Upper lobe of right lung (tissue), 1 donor: ENCODE data around the gene SNRNP35. TPM values are rescaled to one million over a fixed set of nuclear protein-coding genes. Genes with fewer than 3 reads are reported as not detected.

Experiments used
- ATAC-seq: fragments of 200-7000 bp; cut with Tn5 transposase; one replicate; pipeline ENCODE4 v1.9.1; 2020; ENCODE audit warnings: mild to moderate bottlenecking, moderate library complexity
- DNase-seq: peaks from one replicate; pipeline ENCODE4 v3.0.0-alpha.2; 2020
- H3K27ac ChIP-seq: fragments of 200-600 bp; one replicate; pipeline ENCODE4 v1.8.0; 2022
- H3K27me3 ChIP-seq: fragments of 200-600 bp; one replicate; pipeline ENCODE4 v1.8.0; 2022; ENCODE audit warnings: mild to moderate bottlenecking
- H3K36me3 ChIP-seq: fragments of 200-600 bp; one replicate; pipeline ENCODE4 v1.8.0; 2022
- H3K4me1 ChIP-seq: fragments of 200-600 bp; one replicate; pipeline ENCODE4 v1.8.0; 2022
- H3K4me3 ChIP-seq: fragments of 200-600 bp; one replicate; pipeline ENCODE4 v1.8.0; 2022; ENCODE audit warnings: mild to moderate bottlenecking
- H3K9me3 ChIP-seq: fragments of 200-600 bp; one replicate; pipeline ENCODE4 v1.8.0; 2022
- intact Hi-C: fragments of 100-400 bp; cut with DNase I; formaldehyde crosslinking; loops from one replicate; pipeline ENCODE4 v1.11.0; 2022
- total RNA-seq: library from RNA; stranded (reverse); fragmentation: NEBNext Ultra II Directional; extraction: Animal tissue kit (Norgen Biotek cat#: 25700); gene quantifications from one replicate; pipeline ENCODE4 v1.2.1, GENCODE V29; 2021
- TF ChIP-seq, protein P1 (sequence below): fragments of 200-600 bp; IDR thresholded peaks from one replicate; pipeline ENCODE4 v1.8.0; 2022; ENCODE audit warnings: antibody characterized with exemption
- donor health status: DM: no; HTN: yes; CAD: no; lungs with severe emphysema.

The SNRNP35 gene
- total RNA-seq, 1 donor from 2014 or later = 20.4 TPM

DNA sequence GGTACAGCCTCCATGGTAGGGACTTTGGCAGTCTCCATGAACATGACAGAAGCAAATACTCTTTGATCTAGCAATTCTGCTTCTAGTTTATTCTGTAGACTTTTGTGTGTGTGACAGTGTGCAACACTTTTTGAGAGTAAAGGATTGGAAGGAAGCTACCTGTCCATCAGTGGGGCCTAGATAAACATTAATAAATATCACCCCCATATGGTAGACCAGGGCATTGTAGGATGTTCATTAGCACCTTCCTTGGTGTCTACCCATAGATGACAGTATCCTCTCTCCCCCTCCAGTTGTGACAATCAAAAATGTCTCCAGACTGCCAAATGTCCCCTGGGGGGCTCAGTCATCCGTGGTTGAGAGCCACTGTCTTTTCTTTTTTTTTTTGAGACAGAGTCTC lies 10.8 kb downstream of the SNRNP35 start:
- Histone ChIP-seq H3K4me3 (no peak overlapping the region), H3K36me3 (peaks cover 50% of the 10 kb centered on the region), H3K4me1 (no peaks in the 10 kb centered on the region), H3K27me3 (no peaks in the 10 kb centered on the region), H3K9me3 (no peaks in the 10 kb centered on the region), H3K27ac (no peak overlapping the region)
- intact Hi-C loops = no loop called here
- DNase-seq = no peak
- peak; percentile 52 for ATAC-seq
- TF ChIP-seq, protein P1, sequence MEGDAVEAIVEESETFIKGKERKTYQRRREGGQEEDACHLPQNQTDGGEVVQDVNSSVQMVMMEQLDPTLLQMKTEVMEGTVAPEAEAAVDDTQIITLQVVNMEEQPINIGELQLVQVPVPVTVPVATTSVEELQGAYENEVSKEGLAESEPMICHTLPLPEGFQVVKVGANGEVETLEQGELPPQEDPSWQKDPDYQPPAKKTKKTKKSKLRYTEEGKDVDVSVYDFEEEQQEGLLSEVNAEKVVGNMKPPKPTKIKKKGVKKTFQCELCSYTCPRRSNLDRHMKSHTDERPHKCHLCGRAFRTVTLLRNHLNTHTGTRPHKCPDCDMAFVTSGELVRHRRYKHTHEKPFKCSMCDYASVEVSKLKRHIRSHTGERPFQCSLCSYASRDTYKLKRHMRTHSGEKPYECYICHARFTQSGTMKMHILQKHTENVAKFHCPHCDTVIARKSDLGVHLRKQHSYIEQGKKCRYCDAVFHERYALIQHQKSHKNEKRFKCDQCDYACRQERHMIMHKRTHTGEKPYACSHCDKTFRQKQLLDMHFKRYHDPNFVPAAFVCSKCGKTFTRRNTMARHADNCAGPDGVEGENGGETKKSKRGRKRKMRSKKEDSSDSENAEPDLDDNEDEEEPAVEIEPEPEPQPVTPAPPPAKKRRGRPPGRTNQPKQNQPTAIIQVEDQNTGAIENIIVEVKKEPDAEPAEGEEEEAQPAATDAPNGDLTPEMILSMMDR = no peak

DNA sequence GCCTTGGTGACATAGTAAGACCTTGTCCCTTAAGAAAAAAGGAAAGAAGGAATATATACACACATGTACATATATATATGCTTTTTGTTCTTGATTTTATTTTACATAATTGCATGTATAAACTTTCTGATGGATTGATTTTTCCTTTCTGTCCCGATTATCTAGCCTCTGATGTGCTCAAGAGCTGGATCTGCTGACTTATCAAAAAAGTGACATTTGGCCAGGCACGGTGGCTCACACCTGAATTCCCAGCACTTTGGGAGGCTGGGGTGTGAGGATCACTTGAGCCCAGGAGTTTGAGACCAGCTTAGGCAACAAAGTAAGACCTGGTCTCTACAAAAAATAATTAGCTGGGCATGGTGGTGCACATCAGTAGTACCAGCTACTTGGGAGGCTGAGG lies 12.0 kb downstream of the SNRNP35 start:
- DNase-seq = no peak
- no peak overlapping the region for H3K27ac ChIP-seq
- intact Hi-C loops = no loop called here
- ATAC-seq = no peak
- H3K4me3 ChIP-seq = no peak overlapping the region
- TF ChIP-seq, protein P1 = no peak
- peaks cover 40% of the 10 kb centered on the region for H3K36me3 ChIP-seq
- H3K4me1 ChIP-seq = no peaks in the 10 kb centered on the region
- H3K27me3 ChIP-seq = no peaks in the 10 kb centered on the region
- no peaks in the 10 kb centered on the region for H3K9me3 ChIP-seq

DNA sequence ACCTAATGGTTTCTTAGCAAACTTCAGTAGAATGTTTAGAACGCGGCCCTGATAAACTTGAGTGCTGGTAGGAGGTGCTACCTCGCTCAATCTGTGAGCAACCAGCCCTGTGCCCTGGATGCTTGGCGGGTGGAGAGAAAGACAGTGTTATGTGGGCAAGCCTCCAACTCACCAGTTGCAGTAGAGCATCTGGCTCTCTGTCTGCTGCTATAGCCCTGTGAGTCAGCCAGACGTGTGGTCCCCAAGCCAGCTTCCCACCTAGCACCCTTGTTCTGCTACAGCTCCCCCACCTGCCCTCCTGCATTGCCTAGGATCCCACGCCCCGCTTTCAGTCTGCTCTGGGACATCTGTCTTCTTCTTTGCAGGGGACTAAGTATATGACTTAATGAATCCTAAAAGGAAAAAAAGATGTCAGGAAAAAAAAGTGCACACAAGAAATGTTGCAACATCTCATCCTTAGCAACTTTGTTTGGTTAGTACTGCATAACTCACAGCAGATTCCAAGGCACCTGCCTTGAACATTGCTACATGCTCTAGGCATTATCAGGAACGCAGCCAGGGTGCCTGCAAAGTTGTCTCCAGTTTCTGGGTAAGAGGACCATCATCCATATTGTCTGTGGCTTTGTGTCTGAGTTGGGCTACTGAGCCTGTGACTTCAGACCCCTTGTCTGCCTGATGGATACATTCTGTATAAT lies 13.6 kb downstream of the SNRNP35 start:
- intact Hi-C loops = no loop called here
- H3K27ac ChIP-seq = no peak overlapping the region
- no peak overlapping the region for H3K4me3 ChIP-seq
- ATAC-seq (peak; percentile 75), DNase-seq (no peak)
- no peaks in the 10 kb centered on the region for H3K9me3 ChIP-seq
- H3K27me3 ChIP-seq = no peaks in the 10 kb centered on the region
- H3K36me3 ChIP-seq = peaks cover 26% of the 10 kb centered on the region
- TF ChIP-seq, protein P1 = no peak
- no peaks in the 10 kb centered on the region for H3K4me1 ChIP-seq

DNA sequence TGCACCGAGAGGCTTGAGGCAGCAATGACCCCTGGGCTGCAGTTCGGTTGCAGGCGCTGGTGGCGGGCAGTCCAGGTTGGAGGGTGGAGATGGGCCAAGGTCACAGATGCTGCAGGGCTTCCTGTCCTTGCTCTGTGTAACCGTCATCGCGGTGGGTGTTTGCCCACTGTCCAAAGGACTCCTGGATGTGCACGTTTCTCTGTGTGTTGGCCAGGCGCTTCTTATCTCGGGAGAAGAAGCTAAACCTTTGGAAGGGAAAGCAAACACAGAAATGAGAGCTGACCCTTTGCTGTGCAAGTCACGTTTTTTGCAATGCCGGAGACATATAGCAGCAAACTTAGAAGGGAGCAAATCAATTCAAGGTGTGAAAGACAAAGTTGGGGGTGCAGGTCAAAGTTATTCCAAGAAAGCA lies 14.5 kb downstream of the SNRNP35 start:
- no peak for ATAC-seq
- H3K27ac ChIP-seq = no peak overlapping the region
- no peaks in the 10 kb centered on the region for H3K27me3 ChIP-seq
- no peaks in the 10 kb centered on the region for H3K4me1 ChIP-seq
- H3K4me3 ChIP-seq = no peak overlapping the region
- intact Hi-C loops = no loop called here
- TF ChIP-seq, protein P1 = no peak
- DNase-seq = no peak
- peaks cover 23% of the 10 kb centered on the region for H3K36me3 ChIP-seq
- H3K9me3 ChIP-seq = no peaks in the 10 kb centered on the region

DNA sequence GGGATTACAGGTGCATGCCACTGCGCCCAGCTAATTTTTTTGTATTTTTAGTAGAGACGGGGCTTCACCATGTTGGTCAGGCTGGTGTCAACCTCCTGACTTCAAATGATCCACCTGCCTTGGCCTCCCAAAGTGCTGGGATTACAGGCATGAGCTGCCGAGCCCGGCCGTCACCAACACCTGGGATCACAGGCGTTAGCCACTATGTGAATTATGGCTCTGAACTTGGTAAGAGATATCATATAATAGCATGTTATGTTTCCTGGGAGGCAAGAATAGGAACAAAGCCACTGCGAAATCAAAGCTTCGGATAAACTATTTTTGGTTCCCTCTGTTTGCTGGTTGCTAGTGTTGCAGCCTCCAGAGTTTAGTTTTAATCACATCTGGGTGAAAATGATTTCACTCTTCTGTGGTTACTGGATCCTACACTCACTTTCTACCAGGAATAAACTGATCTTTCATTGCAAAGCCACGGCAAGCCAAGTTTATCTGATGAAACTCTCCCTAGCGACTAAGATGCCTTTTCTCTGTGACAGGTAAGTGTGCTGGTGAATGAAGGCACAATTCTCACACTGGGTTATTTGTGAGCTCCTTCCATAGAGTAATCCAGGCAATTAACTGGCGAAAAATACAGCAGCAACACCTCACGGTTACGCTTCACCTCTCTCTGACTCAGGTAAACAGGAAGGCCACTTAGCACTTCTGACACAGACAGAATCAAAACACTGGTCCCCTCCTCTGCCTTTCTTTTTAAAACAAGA lies 16.7 kb downstream of the SNRNP35 start:
- TF ChIP-seq, protein P1 = no peak
- Histone ChIP-seq H3K27me3 (no peaks in the 10 kb centered on the region), H3K4me1 (no peaks in the 10 kb centered on the region), H3K27ac (no peak overlapping the region), H3K4me3 (no peak overlapping the region), H3K9me3 (no peaks in the 10 kb centered on the region), H3K36me3 (peaks cover 23% of the 10 kb centered on the region)
- DNase-seq (no peak), ATAC-seq (no peak)
- intact Hi-C loops = no loop called here
